PFSK-1 (cell line): ENCODE measurements around the gene SARM1.

Experiments
- FOXP2 ChIP-seq: optimal IDR thresholded peaks from 2 replicates; pipeline ENCODE3; 2011; ENCODE audit warnings: borderline replicate concordance, control low read depth, inconsistent platforms; ENCODE audit not compliant: insufficient read depth; ENCODE audit errors: extremely low read length, extremely low read depth
- POLR2AphosphoS5 ChIP-seq: IDR thresholded peaks from 2 replicates; pipeline ENCODE4 v1.6.1; 2012; ENCODE audit warnings: low read depth, mild to moderate bottlenecking, control low read depth, low read length, moderate library complexity
- REST ChIP-seq, 2 experiments: IDR thresholded peaks; 2 replicates each; pipeline versions ENCODE4 v1.6.1 to v1.8.0; 2011 to 2012; ENCODE audit warnings: low read depth in 2 of 2, low read length in 2 of 2, control low read depth in 1 of 2, inconsistent platforms in 1 of 2, mild to moderate bottlenecking in 1 of 2, moderate library complexity in 1 of 2; ENCODE audit not compliant: insufficient read depth in 1 of 2
- SIN3A ChIP-seq: IDR thresholded peaks from 2 replicates; pipeline ENCODE4 v1.6.1; 2012; ENCODE audit warnings: mild to moderate bottlenecking, low read length, moderate library complexity, borderline replicate concordance; ENCODE audit not compliant: insufficient read depth
- TAF1 ChIP-seq: IDR thresholded peaks from 2 replicates; pipeline ENCODE4 v1.6.1; 2012; ENCODE audit warnings: low read length, control low read depth, borderline replicate concordance; ENCODE audit not compliant: insufficient read depth

SARM1 gene

GRCh38 chr17:28398280-28398981 lies 26.9 kb downstream of the SARM1 start:
- no peak for TF ChIP-seq SIN3A

- TF ChIP-seq SIN3A (no peak), REST (IDR thresholded peaks at IDR 0.05; ENCODE audit: insufficient read depth in 1 of 2, low read depth in 2 of 2, low read length in 2 of 2) (no peak), FOXP2 (no peak), TAF1 (no peak), POLR2AphosphoS5 (no peak)
Observed at GRCh38 chr17:28399808-28400207, 28.3 kb downstream of the SARM1 start.

- TF ChIP-seq POLR2AphosphoS5 (no peak), REST (IDR thresholded peaks at IDR 0.05; ENCODE audit: insufficient read depth in 1 of 2, low read depth in 2 of 2, low read length in 2 of 2) (no peak), SIN3A (no peak), FOXP2 (no peak), TAF1 (no peak)
Observed at GRCh38 chr17:28402224-28402630, 30.7 kb downstream of the SARM1 start.

GRCh38 chr17:28402844-28403243 lies 31.4 kb downstream of the SARM1 start:
- TF ChIP-seq REST (IDR thresholded peaks at IDR 0.05; ENCODE audit: insufficient read depth in 1 of 2, low read depth in 2 of 2, low read length in 2 of 2), result no peak
- TF ChIP-seq SIN3A, result no peak
- TF ChIP-seq FOXP2, result no peak
- TF ChIP-seq TAF1, result no peak
- no peak for TF ChIP-seq POLR2AphosphoS5

- TF ChIP-seq FOXP2 (no peak), TAF1 (no peak), SIN3A (no peak), REST (IDR thresholded peaks at IDR 0.05; ENCODE audit: insufficient read depth in 1 of 2, low read depth in 2 of 2, low read length in 2 of 2) (no peak), POLR2AphosphoS5 (no peak)
Observed at GRCh38 chr17:28404007-28404406, 32.5 kb downstream of the SARM1 start.
